HG03196 (cell line): Measurements from ENCODE around the gene SERP1.
"Not testable (repeated sequence)": the region's sequence is repeated elsewhere in the genome, so short reads cannot be mapped to it uniquely, and the experiment has no call there.

Experiments
- ATAC-seq: cut with Tn5 transposase; IDR thresholded peaks from one replicate; pipeline ENCODE4 v1.9.1; 2021; ENCODE audit not compliant: unreplicated experiment

The SERP1 gene

GRCh38 chr3:150540297-150540696, 6.0 kb downstream of the SERP1 start:
- ATAC-seq, result no peak

GRCh38 chr3:150538324-150539208, 7.7 kb downstream of the SERP1 start:
- no peak for ATAC-seq

GRCh38 chr3:150535204-150535603, 11.1 kb downstream of the SERP1 start:
- ATAC-seq, result no peak

GRCh38 chr3:150531775-150532174, 14.5 kb downstream of the SERP1 start:
- no peak for ATAC-seq

- ATAC-seq, result no peak
Measured at GRCh38 chr3:150528354-150528797, 17.9 kb downstream of the SERP1 start.

GRCh38 chr3:150527464-150528255, 18.6 kb downstream of the SERP1 start:
- no peak for ATAC-seq

- no peak for ATAC-seq
Measured at GRCh38 chr3:150523538-150523937, 22.8 kb downstream of the SERP1 start.

GRCh38 chr3:150521463-150521862, 24.8 kb downstream of the SERP1 start:
- ATAC-seq, result no peak

GRCh38 chr3:150520408-150520807, 25.9 kb downstream of the SERP1 start:
- ATAC-seq, result no peak

- ATAC-seq, result no peak
Measured at GRCh38 chr3:150519026-150519425, 27.3 kb downstream of the SERP1 start.

GRCh38 chr3:150515210-150515609, 31.1 kb downstream of the SERP1 start:
- no peak for ATAC-seq

- ATAC-seq, result no peak
Measured at GRCh38 chr3:150511122-150511821, 35.0 kb downstream of the SERP1 start.

GRCh38 chr3:150509780-150510179, 36.5 kb downstream of the SERP1 start:
- ATAC-seq, result no peak

- no peak for ATAC-seq
Measured at GRCh38 chr3:150508401-150508800, 37.9 kb downstream of the SERP1 start.

GRCh38 chr3:150504483-150504882, 41.8 kb downstream of the SERP1 start:
- no peak for ATAC-seq

- ATAC-seq, result no peak
Measured at GRCh38 chr3:150503402-150504099, 42.7 kb downstream of the SERP1 start.

- not testable (repeated sequence) for ATAC-seq
Measured at GRCh38 chr3:150500960-150501359, 45.3 kb downstream of the SERP1 start.

GRCh38 chr3:150497956-150498355, 48.3 kb downstream of the SERP1 start:
- ATAC-seq, result no peak

- no peak for ATAC-seq
Measured at GRCh38 chr3:150495563-150496168, 50.6 kb downstream of the SERP1 start.

- ATAC-seq, result no peak
Measured at GRCh38 chr3:150495149-150495548, 51.1 kb downstream of the SERP1 start.
